Subcutaneous abdominal adipose tissue (tissue), 5 donors: ENCODE results near the gene ALDH7A1.
A peak's percentile ranks its signal among the peaks of the same experiment; 100 is the strongest.

Experiments
- H3K27ac ChIP-seq: one replicate; pipeline ENCODE4 v1.7.0; 2013; ENCODE audit warnings: low read depth, mild to moderate bottlenecking, inconsistent platforms, low read length, moderate library complexity
- H3K27me3 ChIP-seq, 5 donors: one replicate each; pipeline ENCODE4 v1.7.0; 2013; ENCODE audit warnings: low read length in 5 of 5, inconsistent platforms in 1 of 5; ENCODE audit not compliant: control insufficient read depth in 5 of 5, insufficient read depth in 4 of 5
- H3K36me3 ChIP-seq, 5 donors: one replicate each; pipeline ENCODE4 v1.7.0; 2013; ENCODE audit warnings: low read length in 5 of 5; ENCODE audit not compliant: control insufficient read depth in 5 of 5, insufficient read depth in 5 of 5
- H3K4me1 ChIP-seq, 5 donors: one replicate each; pipeline ENCODE4 v1.7.0; 2013; ENCODE audit warnings: low read length in 5 of 5, mild to moderate bottlenecking in 3 of 5, moderate library complexity in 1 of 5; ENCODE audit not compliant: control insufficient read depth in 5 of 5, insufficient read depth in 5 of 5
- H3K4me3 ChIP-seq, 5 donors: one replicate each; pipeline ENCODE4 v1.7.0; 2013; ENCODE audit warnings: low read length in 5 of 5, low read depth in 1 of 5
- H3K9ac ChIP-seq, 5 donors: one replicate each; pipeline ENCODE4 v1.7.0; 2013; ENCODE audit warnings: low read length in 5 of 5, mild to moderate bottlenecking in 4 of 5, moderate library complexity in 3 of 5
- H3K9me3 ChIP-seq, 5 donors: one replicate each; pipeline ENCODE4 v1.7.0; 2013; ENCODE audit warnings: low read length in 5 of 5; ENCODE audit not compliant: control insufficient read depth in 5 of 5
- donor health status: healthy.
- donor health status: healthy.
- donor health status: healthy.
- donor health status: healthy.
- donor health status: healthy.

ALDH7A1 gene

GRCh38 chr5:126594748-126595485 is at the start of gene ALDH7A1:
ALDH7A1 (minus strand) TSS chr5:126595219; CDS start chr5:126595198, 21 bp downstream.
- Histone ChIP-seq H3K27ac (peak within 1 kb of the TSS; percentile 54), H3K4me1 (peaks cover 2 to 26% (median 19%) of the 10 kb centered on the region in 5 donors), H3K9ac (peak within 1 kb of the TSS; percentile 21 to 80 (median 62)), H3K27me3 (no peaks in the 10 kb centered on the region), H3K36me3 (peaks cover 4 to 9% (median 5%) of the 10 kb centered on the region in 5 donors), H3K4me3 (peak within 1 kb of the TSS; percentile 79 to 90 (median 83)), H3K9me3 (no peaks in the 10 kb centered on the region)

GRCh38 chr5:126641387-126641786 is 46.4 kb upstream of the ALDH7A1 start:
- Histone ChIP-seq H3K4me3 (no peak overlapping the region), H3K9me3 (peaks cover 0 to 7% (median 6%) of the 10 kb centered on the region in 5 donors), H3K9ac (no peak overlapping the region), H3K27me3 (no peaks in the 10 kb centered on the region), H3K4me1 (no peaks in the 10 kb centered on the region), H3K36me3 (no peaks in the 10 kb centered on the region), H3K27ac (no peak overlapping the region)

GRCh38 chr5:126640866-126641265 is 45.8 kb upstream of the ALDH7A1 start:
- Histone ChIP-seq H3K9ac (no peak overlapping the region), H3K36me3 (no peaks in the 10 kb centered on the region), H3K4me1 (no peaks in the 10 kb centered on the region), H3K9me3 (peaks cover 0 to 7% (median 6%) of the 10 kb centered on the region in 5 donors), H3K4me3 (no peak overlapping the region), H3K27ac (no peak overlapping the region), H3K27me3 (no peaks in the 10 kb centered on the region)

- no peak overlapping the region for H3K27ac ChIP-seq
- H3K9me3 ChIP-seq, result no peaks in the 10 kb centered on the region
- no peaks in the 10 kb centered on the region for H3K27me3 ChIP-seq
- H3K36me3 ChIP-seq, result no peaks in the 10 kb centered on the region
- no peaks in the 10 kb centered on the region for H3K4me1 ChIP-seq
- no peak overlapping the region for H3K4me3 ChIP-seq
- no peak overlapping the region for H3K9ac ChIP-seq
Measured at GRCh38 chr5:126636956-126637355, 41.9 kb upstream of the ALDH7A1 start.

- H3K27ac ChIP-seq, result no peak overlapping the region
- H3K9me3 ChIP-seq, result no peaks in the 10 kb centered on the region
- H3K4me1 ChIP-seq, result no peaks in the 10 kb centered on the region
- H3K9ac ChIP-seq, result no peak overlapping the region
- H3K4me3 ChIP-seq, result no peak overlapping the region
- H3K27me3 ChIP-seq, result no peaks in the 10 kb centered on the region
- H3K36me3 ChIP-seq, result no peaks in the 10 kb centered on the region
Measured at GRCh38 chr5:126635585-126635984, 40.6 kb upstream of the ALDH7A1 start.

GRCh38 chr5:126633552-126633951 is 38.5 kb upstream of the ALDH7A1 start:
- Histone ChIP-seq H3K9ac (no peak overlapping the region), H3K4me3 (no peak overlapping the region), H3K36me3 (no peaks in the 10 kb centered on the region), H3K4me1 (no peaks in the 10 kb centered on the region), H3K27ac (no peak overlapping the region), H3K27me3 (no peaks in the 10 kb centered on the region), H3K9me3 (no peaks in the 10 kb centered on the region)

GRCh38 chr5:126631920-126632319 is 36.9 kb upstream of the ALDH7A1 start:
- Histone ChIP-seq H3K27me3 (no peaks in the 10 kb centered on the region), H3K27ac (no peak overlapping the region), H3K9ac (no peak overlapping the region)

GRCh38 chr5:126628102-126628501 is 33.1 kb upstream of the ALDH7A1 start:
- no peaks in the 10 kb centered on the region for H3K4me1 ChIP-seq
- no peak overlapping the region for H3K4me3 ChIP-seq
- H3K9ac ChIP-seq, result no peak overlapping the region
- H3K36me3 ChIP-seq, result peaks cover 5 to 22% (median 18%) of the 10 kb centered on the region in 5 donors
- no peaks in the 10 kb centered on the region for H3K27me3 ChIP-seq
- H3K27ac ChIP-seq, result no peak overlapping the region
- no peaks in the 10 kb centered on the region for H3K9me3 ChIP-seq

More at GRCh38 chr5:126631920-126632319, 36.9 kb upstream of the ALDH7A1 start:
- Histone ChIP-seq H3K36me3 (peaks cover 0 to 5% (median 0%) of the 10 kb centered on the region in 5 donors), H3K4me3 (no peak overlapping the region), H3K9me3 (no peaks in the 10 kb centered on the region), H3K4me1 (no peaks in the 10 kb centered on the region)

GRCh38 chr5:126624534-126624933 is 29.5 kb upstream of the ALDH7A1 start:
- H3K36me3 ChIP-seq, result peaks cover 15 to 40% (median 24%) of the 10 kb centered on the region in 5 donors
- no peaks in the 10 kb centered on the region for H3K9me3 ChIP-seq
- no peak overlapping the region for H3K4me3 ChIP-seq
- H3K4me1 ChIP-seq, result no peaks in the 10 kb centered on the region
- no peaks in the 10 kb centered on the region for H3K27me3 ChIP-seq
- H3K9ac ChIP-seq, result no peak overlapping the region
- H3K27ac ChIP-seq, result no peak overlapping the region

GRCh38 chr5:126619781-126620180 is 24.8 kb upstream of the ALDH7A1 start:
- Histone ChIP-seq H3K9ac (no peak overlapping the region), H3K27ac (no peak overlapping the region), H3K36me3 (peaks cover 21 to 45% (median 31%) of the 10 kb centered on the region in 5 donors), H3K9me3 (no peaks in the 10 kb centered on the region), H3K27me3 (no peaks in the 10 kb centered on the region), H3K4me1 (no peaks in the 10 kb centered on the region), H3K4me3 (no peak overlapping the region)
